HG03354 (cell line): ENCODE measurements around the gene SKI.
"Not testable (repeated sequence)": the region's sequence is repeated elsewhere in the genome, so short reads cannot be mapped to it uniquely, and the experiment has no call there.

Experiments used
- ATAC-seq: cut with Tn5 transposase; IDR thresholded peaks from one replicate; pipeline ENCODE4 v1.9.1; 2021; ENCODE audit warnings: mild to moderate bottlenecking; ENCODE audit not compliant: unreplicated experiment, poor library complexity, severe bottlenecking

SKI gene

GRCh38 chr1:2328676-2329455 lies 100.7 kb downstream of the SKI start:
- no peak for ATAC-seq

- no peak for ATAC-seq
Measured at GRCh38 chr1:2330035-2330434, 101.9 kb downstream of the SKI start.

GRCh38 chr1:2330519-2331199 lies 102.5 kb downstream of the SKI start:
- ATAC-seq = no peak

- ATAC-seq = no peak
Measured at GRCh38 chr1:2331200-2331544, 103.1 kb downstream of the SKI start.

GRCh38 chr1:2331580-2331979 lies 103.5 kb downstream of the SKI start:
- not testable (repeated sequence) for ATAC-seq

GRCh38 chr1:2334366-2334765 lies 106.2 kb downstream of the SKI start:
- no peak for ATAC-seq

GRCh38 chr1:2334883-2335534 lies 106.9 kb downstream of the SKI start:
- ATAC-seq = no peak

GRCh38 chr1:2335721-2336455 lies 107.8 kb downstream of the SKI start:
- no peak for ATAC-seq

GRCh38 chr1:2336499-2336898 lies 108.4 kb downstream of the SKI start:
- no peak for ATAC-seq

GRCh38 chr1:2337081-2337480 lies 109.0 kb downstream of the SKI start:
- ATAC-seq = no peak

- no peak for ATAC-seq
Measured at GRCh38 chr1:2337501-2337900, 109.4 kb downstream of the SKI start.

GRCh38 chr1:2339206-2340085 lies 111.3 kb downstream of the SKI start:
- ATAC-seq = no peak

GRCh38 chr1:2340086-2340917 lies 112.2 kb downstream of the SKI start:
- ATAC-seq = no peak

- ATAC-seq = no peak
Measured at GRCh38 chr1:2340918-2341254, 112.8 kb downstream of the SKI start.

GRCh38 chr1:2341706-2342383 lies 113.7 kb downstream of the SKI start:
- ATAC-seq = no peak

GRCh38 chr1:2342384-2343022 lies 114.4 kb downstream of the SKI start:
- no peak for ATAC-seq

- ATAC-seq = no peak
Measured at GRCh38 chr1:2343023-2343935, 115.2 kb downstream of the SKI start.
